Measurements from ENCODE around the gene ARFGAP2. TPM values are rescaled to one million over a fixed set of nuclear protein-coding genes. Genes with fewer than 3 reads are reported as not detected.

ARFGAP2 gene
- total RNA-seq, 1 experiment from 2014 or later, result 97.5 TPM

DNA sequence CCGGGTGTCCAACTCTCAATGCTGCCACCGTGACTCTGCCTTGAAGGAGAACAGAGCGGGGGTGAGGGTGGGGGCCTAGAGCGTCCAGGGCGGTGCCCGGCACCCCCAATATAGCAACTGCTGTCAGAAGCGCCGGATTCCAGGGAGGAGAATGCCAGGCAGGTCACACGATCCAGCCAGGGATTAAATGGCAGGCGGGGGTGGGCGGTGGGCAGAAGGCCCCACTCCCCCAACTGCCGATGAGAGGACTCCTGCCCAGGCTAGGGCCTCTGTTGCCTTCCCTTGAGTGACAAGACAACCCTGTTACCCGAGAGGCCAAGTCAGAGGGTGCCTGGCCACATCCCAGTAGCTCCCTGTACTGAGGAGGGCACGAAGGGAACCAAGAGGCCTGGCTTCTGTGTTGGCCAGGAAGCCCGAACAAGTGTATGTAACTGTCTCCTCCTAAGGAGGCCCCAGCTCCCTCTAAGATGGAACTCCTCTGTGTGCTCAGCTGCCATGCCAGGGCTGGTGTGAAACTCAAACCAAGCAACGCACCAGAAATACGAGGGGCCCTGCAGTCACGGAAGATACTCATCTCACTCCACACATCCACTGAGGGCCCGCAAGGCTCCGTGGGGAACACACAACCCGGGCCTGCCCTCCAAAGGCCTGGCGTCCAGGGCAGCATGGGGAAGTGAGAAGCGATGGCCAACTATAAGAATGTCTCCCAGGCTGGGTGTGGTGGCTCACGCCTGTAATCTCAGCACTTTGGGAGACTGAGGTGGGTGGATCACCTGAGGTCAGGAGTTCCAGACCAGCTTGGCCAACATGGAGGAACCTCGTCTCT is 6.6 kb upstream of the ARFGAP2 start:
- Histone ChIP-seq H2AFZ (ENCODE audit: low read length) (no peak overlapping the region), H3K4me3 (ENCODE audit: low read length) (no peak overlapping the region), H4K20me1 (ENCODE audit: low read length) (no peaks in the 10 kb centered on the region), H3K79me2 (ENCODE audit: low read length) (peaks cover 46% of the 10 kb centered on the region), H3K4me1 (ENCODE audit: insufficient read depth, low read length) (0 out of 2 replicates have a peak, but pooled peaks cover 10% of the 10 kb centered on the region), H3K9me2 (replicated peaks; ENCODE audit: low read length) (no peaks in the 10 kb centered on the region), H3K27me3 (ENCODE audit: low read length) (no peaks in the 10 kb centered on the region), H3K9ac (ENCODE audit: low read length) (no peak overlapping the region), H3K4me2 (ENCODE audit: low read length) (no peak overlapping the region), H3F3A (ENCODE audit: low read length, unreplicated experiment) (no peaks in the 10 kb centered on the region), H3K36me3 (ENCODE audit: low read depth, low read length) (peaks cover 12% of the 10 kb centered on the region; the same call in 1 of the 2 replicates), H3K27ac (ENCODE audit: low read length) (no peak overlapping the region), H3K9me3 (ENCODE audit: low read length) (no peaks in the 10 kb centered on the region)
- CTCF ChIA-PET, result no interaction called here
- no TSS peak for BruUV-seq (replicated peaks)
- intact Hi-C loops (cut with micrococcal nuclease), result no loop called here
- POLR2A ChIA-PET (ENCODE audit: unreplicated experiment), result no interaction called here
- no peak for TF ChIP-seq EZH2 (IDR thresholded peaks at IDR 0.05; ENCODE audit: low read length, unreplicated experiment)
- no peak for TF ChIP-seq EZH2phosphoT487 (IDR thresholded peaks at IDR 0.05; ENCODE audit: borderline replicate concordance, low read length)
- TF ChIP-seq, protein P1, sequence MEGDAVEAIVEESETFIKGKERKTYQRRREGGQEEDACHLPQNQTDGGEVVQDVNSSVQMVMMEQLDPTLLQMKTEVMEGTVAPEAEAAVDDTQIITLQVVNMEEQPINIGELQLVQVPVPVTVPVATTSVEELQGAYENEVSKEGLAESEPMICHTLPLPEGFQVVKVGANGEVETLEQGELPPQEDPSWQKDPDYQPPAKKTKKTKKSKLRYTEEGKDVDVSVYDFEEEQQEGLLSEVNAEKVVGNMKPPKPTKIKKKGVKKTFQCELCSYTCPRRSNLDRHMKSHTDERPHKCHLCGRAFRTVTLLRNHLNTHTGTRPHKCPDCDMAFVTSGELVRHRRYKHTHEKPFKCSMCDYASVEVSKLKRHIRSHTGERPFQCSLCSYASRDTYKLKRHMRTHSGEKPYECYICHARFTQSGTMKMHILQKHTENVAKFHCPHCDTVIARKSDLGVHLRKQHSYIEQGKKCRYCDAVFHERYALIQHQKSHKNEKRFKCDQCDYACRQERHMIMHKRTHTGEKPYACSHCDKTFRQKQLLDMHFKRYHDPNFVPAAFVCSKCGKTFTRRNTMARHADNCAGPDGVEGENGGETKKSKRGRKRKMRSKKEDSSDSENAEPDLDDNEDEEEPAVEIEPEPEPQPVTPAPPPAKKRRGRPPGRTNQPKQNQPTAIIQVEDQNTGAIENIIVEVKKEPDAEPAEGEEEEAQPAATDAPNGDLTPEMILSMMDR (conservative IDR thresholded peaks at IDR 0.05; ENCODE audit: low read depth, low read length), result no peak
- ATAC-seq (no peak), DNase-seq (no peak)

DNA sequence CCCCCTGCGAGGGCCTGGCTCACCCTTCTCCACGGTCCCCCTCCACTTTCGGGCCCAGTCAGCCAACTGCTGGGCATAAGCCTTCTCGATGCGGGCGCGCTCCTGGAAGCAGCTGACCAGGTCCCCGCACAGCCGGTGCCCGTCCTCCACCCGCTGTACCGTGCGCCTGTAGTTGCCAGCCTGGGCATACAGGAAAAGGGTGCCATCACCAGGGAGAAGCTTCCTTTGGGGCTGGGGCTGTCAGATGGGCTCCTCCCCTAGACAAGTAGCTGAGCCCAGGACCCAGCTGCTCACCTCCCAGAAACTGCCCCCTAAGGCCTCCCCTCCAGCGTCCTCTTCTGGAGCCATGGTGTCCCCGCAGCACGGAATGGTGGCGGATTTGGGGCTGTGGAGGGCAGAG is 5.7 kb upstream of the ARFGAP2 start:
- Histone ChIP-seq H3K9ac (ENCODE audit: low read length) (no peak overlapping the region), H3K4me2 (ENCODE audit: low read length) (no peak overlapping the region), H3K4me1 (ENCODE audit: insufficient read depth, low read length) (0 out of 2 replicates have a peak, but pooled peaks cover 10% of the 10 kb centered on the region), H3F3A (ENCODE audit: low read length, unreplicated experiment) (no peaks in the 10 kb centered on the region), H3K27me3 (ENCODE audit: low read length) (no peaks in the 10 kb centered on the region), H3K9me3 (ENCODE audit: low read length) (no peaks in the 10 kb centered on the region), H3K9me2 (replicated peaks; ENCODE audit: low read length) (no peaks in the 10 kb centered on the region), H2AFZ (ENCODE audit: low read length) (no peak overlapping the region), H4K20me1 (ENCODE audit: low read length) (no peaks in the 10 kb centered on the region), H3K79me2 (ENCODE audit: low read length) (peaks cover 46% of the 10 kb centered on the region), H3K27ac (ENCODE audit: low read length) (no peak overlapping the region), H3K4me3 (ENCODE audit: low read length) (no peak overlapping the region), H3K36me3 (ENCODE audit: low read depth, low read length) (peaks cover 12% of the 10 kb centered on the region; the same call in 1 of the 2 replicates)
- no TSS peak for BruUV-seq (replicated peaks)
- TF ChIP-seq EZH2 (IDR thresholded peaks at IDR 0.05; ENCODE audit: low read length, unreplicated experiment) (no peak), EZH2phosphoT487 (IDR thresholded peaks at IDR 0.05; ENCODE audit: borderline replicate concordance, low read length) (no peak)
- TF ChIP-seq, protein P1 (conservative IDR thresholded peaks at IDR 0.05; ENCODE audit: low read depth, low read length), result no peak
- intact Hi-C loops (cut with micrococcal nuclease), result no loop called here
- ChIA-PET CTCF (no interaction called here), POLR2A (ENCODE audit: unreplicated experiment) (no interaction called here)
- ATAC-seq (no peak), DNase-seq (no peak)

DNA sequence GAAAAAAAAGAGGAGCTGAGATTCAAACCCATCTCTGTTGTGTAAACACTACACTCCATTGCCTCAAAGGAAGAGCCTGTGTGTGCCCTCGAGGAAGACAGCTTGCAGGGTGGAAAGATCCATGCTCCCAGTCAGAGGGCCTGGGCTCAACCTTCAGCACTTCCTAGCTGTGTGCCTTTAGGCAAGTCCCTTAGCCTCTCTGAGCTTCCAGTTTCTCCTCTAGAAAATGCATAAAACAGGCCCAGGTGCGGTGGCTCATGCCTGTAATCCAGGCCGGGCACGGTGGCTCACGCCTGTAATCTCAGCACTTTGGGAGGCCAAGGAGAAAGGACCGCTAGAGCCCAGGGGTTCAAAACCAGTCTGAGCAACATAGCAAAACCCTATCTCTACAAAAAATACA is 4.6 kb upstream of the ARFGAP2 start:
- Histone ChIP-seq H3K27ac (ENCODE audit: low read length) (no peak overlapping the region), H3K4me1 (ENCODE audit: insufficient read depth, low read length) (0 out of 2 replicates have a peak, but pooled peaks cover 10% of the 10 kb centered on the region), H3K27me3 (ENCODE audit: low read length) (no peaks in the 10 kb centered on the region), H3K9me2 (replicated peaks; ENCODE audit: low read length) (no peaks in the 10 kb centered on the region), H4K20me1 (ENCODE audit: low read length) (no peaks in the 10 kb centered on the region), H2AFZ (ENCODE audit: low read length) (no peak overlapping the region), H3K4me3 (ENCODE audit: low read length) (no peak overlapping the region), H3K4me2 (ENCODE audit: low read length) (no peak overlapping the region), H3F3A (ENCODE audit: low read length, unreplicated experiment) (no peaks in the 10 kb centered on the region), H3K79me2 (ENCODE audit: low read length) (peaks cover 45% of the 10 kb centered on the region), H3K9me3 (ENCODE audit: low read length) (no peaks in the 10 kb centered on the region), H3K36me3 (ENCODE audit: low read depth, low read length) (peaks cover 12% of the 10 kb centered on the region; the same call in 1 of the 2 replicates), H3K9ac (ENCODE audit: low read length) (no peak overlapping the region)
- ChIA-PET POLR2A (ENCODE audit: unreplicated experiment) (no interaction called here), CTCF (no interaction called here)
- DNase-seq (no peak), ATAC-seq (no peak)
- no TSS peak for BruUV-seq (replicated peaks)
- TF ChIP-seq, protein P1 (conservative IDR thresholded peaks at IDR 0.05; ENCODE audit: low read depth, low read length), result no peak
- no peak for TF ChIP-seq EZH2 (IDR thresholded peaks at IDR 0.05; ENCODE audit: low read length, unreplicated experiment)
- no peak for TF ChIP-seq EZH2phosphoT487 (IDR thresholded peaks at IDR 0.05; ENCODE audit: borderline replicate concordance, low read length)
- intact Hi-C loops (cut with micrococcal nuclease), result no loop called here
